ENCODE measurements around the gene CEACAM1.

DNA sequence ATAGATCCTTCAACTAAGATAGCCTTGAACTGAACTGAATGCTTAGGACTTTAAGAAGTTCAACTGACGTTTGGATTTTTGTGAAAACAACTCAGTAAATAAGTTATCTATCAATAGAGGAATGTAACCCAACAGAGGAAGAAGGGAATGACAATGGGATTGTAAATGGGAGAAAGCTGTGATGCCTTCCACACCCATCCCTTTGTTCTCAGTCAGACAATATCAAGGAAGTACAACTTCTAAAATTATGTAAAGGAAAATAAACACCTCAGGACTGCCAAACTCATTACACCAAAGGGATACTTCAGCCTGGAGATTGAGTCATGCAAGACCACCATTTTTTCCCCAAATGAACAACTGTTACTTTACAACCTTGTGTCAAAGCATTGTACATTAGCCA lies 45.4 kb upstream of the CEACAM1 start:
- TF ChIP-seq POLR2A (IDR thresholded peaks at IDR 0.05), result no peak
- TF ChIP-seq, protein P1, sequence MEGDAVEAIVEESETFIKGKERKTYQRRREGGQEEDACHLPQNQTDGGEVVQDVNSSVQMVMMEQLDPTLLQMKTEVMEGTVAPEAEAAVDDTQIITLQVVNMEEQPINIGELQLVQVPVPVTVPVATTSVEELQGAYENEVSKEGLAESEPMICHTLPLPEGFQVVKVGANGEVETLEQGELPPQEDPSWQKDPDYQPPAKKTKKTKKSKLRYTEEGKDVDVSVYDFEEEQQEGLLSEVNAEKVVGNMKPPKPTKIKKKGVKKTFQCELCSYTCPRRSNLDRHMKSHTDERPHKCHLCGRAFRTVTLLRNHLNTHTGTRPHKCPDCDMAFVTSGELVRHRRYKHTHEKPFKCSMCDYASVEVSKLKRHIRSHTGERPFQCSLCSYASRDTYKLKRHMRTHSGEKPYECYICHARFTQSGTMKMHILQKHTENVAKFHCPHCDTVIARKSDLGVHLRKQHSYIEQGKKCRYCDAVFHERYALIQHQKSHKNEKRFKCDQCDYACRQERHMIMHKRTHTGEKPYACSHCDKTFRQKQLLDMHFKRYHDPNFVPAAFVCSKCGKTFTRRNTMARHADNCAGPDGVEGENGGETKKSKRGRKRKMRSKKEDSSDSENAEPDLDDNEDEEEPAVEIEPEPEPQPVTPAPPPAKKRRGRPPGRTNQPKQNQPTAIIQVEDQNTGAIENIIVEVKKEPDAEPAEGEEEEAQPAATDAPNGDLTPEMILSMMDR (IDR thresholded peaks at IDR 0.05), result no peak

All from right lobe of liver (tissue), 4 donors.